Kidney tubule cell (primary cell): Measurements from ENCODE around the gene DOK6.

Source experiments
- DNase-seq: peaks from one replicate; pipeline ENCODE4 v3.0.0-alpha.2; 2018; ENCODE audit warnings: low spot score

The DOK6 gene

DNA sequence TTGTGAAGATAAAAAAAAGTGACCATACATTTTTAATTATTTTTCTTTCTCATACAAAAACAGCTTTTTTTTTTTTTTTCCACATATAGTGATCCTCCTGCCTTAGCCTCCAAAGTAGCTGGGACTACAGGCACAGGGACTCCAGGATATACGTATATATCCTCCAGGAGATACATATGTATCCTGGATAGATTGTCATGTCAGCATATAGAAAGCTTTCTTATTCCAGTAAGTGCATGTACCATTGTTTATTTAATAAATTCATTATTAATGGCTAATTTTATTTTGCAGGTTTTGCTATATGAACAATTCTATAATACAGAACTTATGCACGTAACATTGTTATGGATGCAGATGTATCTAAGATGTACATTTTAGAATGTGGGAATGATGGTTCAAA lies 138.7 kb downstream of the DOK6 start:
- no peak for DNase-seq

DNA sequence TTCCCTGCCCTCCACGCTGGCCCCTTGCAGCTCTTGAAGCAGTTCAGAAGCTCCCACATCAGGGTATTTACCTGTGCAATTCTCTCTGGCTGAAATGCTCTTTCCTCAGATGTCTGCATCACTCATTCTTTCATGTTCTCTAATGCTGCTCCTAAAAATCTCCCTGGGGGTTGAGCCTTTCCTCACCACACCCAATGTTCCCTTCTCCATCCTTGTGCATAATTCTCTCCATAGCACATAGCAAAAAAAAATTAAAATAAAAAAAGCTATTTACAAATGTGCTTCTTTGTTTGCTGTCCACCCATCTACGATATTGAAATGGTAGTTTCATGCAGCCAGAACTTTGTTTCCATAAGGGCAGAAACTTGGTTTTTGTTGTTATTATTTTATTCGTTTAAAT lies 155.5 kb downstream of the DOK6 start:
- no peak for DNase-seq

DNA sequence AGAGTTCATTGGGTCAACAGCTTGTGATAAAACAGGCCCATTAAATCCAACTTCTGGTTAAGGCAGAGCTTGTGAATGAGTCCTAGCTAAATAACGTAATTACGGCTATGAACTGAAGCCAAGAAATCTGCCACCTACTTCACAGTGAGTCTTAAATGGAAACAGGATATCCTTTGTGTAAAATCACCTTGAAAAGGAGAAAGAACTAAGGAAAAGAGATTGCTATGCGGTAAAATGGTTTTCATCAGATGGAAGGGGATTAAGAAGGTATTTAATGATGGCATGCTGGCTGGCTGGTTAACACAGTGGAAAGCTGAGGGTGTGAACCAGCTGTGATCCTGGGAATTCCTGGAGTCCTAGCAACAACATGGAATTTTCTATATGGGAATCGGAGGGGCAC lies 156.6 kb downstream of the DOK6 start:
- no peak for DNase-seq

DNA sequence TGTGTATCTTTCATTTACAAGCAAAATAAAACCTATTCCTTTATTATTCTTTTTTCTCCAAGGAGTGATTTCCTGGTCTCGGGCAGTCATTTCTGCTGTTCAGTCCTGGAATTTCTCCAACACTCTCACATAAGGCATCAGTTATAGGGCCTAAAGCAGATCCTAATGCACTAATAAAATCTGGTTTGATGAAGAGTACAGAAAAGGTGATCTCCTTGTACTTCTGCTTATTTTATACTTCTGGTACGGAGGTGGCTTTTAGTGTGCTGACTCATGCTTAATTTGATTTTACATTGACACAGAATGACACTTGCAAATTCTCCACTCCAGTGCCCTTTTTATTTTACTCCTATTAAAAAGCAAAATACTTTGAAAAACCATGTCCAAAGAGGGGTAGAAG lies 157.4 kb downstream of the DOK6 start:
- DNase-seq = no peak

DNA sequence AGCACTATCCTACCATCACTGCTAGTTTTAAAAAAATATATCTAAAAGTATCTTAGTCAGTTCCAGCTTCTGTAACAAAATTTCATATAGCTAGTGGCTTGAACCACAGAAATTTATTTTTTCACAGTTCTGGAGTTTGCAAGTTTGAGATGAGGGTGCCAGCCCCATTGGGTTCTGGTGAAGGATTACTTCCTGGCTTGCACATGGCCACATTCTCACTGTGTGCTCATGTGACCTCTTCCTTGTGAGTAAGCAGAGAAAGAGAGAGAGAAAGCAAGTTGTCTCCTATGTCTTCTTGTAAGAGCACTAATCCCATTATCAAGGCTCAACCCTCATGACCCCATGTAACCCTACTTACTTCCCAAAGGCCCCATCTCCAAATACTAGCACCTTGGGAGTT lies 158.9 kb downstream of the DOK6 start:
- no peak for DNase-seq

DNA sequence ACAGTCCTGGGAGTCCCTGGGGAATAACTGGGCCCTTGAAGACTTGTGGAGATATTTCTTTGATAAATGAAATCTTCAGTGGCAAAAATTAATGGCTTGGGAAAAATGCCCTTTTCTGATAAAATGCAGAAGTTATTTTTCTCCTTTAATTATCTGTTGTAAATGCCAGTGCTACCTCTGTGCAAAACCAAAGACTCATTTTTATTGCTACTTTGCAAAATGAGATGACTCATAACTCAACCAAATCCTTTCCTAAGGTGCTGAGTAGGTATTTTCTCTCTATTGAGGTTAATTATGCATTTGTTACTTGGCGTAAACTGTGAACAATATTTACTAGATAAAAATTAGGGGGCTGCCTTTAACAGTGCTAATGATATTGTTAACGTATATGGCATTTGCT lies 163.9 kb downstream of the DOK6 start:
- DNase-seq = no peak

DNA sequence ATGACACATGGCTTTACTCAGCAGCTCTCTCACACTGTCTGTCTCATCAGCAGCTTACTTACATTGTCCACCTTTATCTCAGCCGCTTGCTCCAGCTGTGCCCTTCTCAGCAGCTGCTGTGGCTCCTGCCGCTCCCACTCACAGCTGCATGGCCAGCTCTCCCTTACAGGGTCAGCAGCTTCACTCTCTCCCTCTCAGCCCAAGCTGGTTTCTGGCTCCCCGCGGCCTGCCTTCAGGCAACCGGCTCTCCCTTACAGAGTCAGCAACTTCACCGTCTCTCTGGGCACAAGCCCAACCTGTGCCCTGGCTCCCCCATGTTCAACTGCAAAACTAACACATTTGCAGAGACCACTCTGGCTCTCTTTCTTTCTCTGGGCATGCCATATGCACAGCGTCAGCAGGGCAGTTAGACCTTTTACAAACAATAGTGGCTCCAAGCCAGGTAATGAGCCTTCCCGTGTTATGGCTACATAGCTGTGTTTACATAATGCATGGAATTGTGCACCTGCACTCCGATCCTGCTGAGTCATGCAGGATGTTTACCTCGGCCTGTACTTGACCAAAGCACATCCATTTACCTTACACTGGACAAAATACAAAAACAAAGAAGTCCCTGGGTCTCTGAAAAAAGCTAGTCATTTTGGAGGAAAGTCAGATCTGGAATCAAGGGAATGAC lies 167.3 kb downstream of the DOK6 start:
- no peak for DNase-seq

DNA sequence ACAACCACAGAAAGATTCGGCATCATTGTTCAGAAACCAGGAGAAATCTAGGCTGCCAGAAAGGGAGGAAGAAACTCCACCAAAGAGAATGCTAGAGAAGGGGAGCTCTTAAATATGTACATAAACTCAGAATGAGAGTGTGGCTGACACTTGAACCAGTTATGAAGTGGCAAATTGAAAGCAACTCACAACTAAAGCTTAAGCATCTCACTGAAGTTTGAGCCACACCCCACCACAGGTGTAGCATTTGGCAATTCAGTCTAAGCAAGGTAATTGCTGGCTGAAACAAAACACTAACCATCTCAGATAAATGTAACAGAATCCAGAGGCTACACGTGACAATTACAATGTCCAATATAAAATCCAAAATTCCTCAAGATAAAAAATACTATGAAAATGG lies 168.4 kb downstream of the DOK6 start:
- DNase-seq = no peak

DNA sequence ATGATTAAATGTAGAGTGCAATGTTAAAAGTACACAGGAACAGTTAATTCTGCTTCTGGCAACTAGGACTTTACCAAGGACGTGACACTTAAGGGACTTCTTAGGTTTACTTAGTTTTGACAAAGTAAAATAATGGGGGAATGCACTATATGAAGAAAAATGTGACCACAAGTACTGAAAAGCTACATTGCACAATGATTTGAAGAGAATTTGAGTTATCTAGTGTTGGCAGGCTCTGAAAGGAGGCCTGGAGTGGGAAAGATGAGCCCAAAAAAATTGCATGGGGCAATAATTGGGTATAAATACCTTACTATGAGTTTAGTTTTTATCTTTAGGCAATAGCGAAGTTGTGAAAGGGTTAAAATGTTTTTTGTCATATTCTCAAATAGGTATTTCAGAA lies 173.7 kb downstream of the DOK6 start:
- no peak for DNase-seq

DNA sequence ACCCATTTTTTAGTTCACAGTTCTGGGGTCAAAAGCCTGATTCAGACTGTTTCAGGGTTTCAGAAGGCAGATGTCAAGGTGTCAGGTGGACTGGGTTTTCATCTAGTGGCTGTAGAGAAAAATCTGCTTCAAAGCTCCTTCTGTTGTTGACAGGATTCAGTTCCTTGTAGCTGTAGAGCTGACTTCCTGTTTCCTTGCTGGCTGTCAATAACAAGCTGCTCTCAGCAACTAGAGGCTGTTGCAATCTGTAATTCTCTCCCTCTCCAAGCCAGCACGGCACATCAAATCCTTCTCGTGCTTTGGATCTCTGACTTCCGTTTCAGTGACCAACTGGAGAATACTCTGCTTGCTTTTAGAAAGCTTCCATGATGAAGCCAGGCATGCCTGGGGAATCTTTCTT lies 179.4 kb downstream of the DOK6 start:
- DNase-seq = no peak

DNA sequence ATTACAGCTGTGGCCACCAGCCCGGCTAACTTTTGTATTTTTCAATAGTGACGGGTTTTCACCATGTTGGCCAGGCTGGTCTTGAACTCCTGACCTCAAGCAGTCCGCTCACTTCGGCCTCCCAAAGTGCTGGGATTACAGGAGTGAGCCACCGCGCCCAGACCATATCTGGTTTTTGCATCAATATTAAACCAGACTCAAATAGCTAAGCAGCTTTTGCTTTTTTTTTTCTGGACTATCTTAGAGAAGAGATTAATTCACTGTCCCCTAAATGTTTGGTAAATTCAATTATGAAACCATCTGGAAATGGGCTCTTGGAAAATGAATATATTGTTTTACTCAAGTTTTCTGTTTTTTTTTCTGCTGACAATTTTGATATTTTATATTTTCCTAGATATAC lies 183.7 kb downstream of the DOK6 start:
- DNase-seq = no peak

DNA sequence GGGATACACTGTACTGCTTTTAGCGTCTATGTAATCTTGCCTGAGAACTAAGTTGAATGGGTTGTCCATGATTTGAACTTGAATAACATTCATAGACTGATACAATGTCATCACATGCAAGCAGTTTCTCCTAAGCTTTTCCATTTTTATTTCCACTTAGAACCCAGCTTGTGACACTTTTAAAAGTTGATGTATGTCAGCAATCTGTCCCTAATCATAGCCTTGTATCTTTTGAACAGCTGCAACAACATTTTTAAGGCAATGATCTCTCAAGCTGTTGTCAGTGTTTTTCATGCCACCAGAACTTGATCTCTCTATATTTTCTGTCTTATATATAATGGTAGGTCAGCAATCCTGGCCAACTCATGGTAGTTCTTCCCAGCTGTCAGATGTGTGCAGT lies 185.0 kb downstream of the DOK6 start:
- DNase-seq = no peak

DNA sequence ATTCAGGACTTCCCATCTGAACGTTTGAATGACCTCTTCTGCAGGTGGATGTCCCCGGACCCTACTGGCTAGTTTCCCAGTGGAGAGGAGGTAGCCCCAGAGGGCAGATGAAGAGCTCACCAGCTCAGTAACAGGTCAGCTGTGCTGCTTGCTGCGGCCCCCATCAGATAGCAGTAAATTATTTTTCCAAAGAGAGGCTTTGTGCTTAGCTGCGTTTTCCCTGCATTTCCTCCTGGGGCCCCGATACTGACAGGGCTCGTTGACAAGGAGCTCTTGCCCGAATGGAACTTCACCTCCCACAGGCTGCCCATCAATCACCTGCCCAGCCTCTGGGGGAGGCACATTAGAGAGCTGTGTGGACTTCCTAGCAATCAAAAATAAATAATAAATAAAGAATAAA lies 185.8 kb downstream of the DOK6 start:
- no peak for DNase-seq

DNA sequence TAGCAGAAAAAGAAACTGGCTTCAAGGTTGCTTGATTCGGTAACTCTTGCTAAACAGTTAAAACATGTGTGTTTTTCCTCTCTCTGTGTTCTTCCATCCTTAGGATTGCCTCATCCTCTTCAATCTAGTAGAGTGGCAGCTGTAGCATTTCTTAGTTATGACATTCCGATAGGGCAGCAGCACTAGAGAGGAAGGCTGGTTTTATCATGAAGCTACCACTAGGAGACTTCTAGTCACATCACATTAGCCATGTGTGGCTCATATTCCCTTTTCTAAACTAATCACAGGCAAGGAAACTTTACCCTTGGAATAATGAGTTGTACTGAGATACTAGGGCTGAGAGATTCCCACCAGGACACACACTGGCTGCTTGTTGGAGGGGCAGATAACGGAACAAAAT lies 187.6 kb downstream of the DOK6 start:
- DNase-seq = no peak

DNA sequence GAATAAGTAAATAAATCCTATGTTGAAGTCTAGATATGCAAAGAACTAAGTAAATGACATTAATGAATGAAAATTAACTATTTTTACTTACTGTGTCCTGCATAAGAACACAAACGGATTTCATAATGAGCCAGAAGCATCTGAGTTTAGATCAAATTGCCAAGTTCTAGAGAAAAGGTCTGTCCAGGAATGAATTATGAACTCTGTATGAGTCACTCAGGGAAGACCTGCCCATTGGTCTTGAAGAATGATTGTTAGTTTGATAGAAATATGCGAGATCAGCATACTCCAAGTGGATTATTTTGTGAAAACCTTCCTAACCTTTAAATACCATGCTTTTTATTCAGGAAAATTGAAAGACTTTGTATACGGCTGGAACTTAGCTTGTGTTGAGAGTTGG lies 189.5 kb downstream of the DOK6 start:
- DNase-seq = no peak

DNA sequence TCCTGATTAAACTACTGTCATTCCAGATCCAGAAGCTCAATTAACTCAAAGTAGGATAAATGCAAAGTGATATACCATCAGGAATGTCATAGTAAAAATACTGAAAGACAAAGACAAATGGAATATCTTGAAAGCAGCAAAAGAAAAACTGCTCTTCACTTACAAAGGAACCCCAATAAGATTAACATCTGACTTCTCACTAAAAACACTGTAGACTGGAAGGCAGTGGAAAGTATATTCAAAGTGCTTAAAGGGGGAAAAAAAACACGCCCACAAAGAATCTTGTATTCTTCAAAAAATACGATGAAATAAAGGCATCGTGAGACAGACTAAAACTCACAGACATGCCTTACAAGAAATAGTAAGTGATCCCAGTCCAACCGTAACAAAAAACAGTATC lies 195.7 kb downstream of the DOK6 start:
- DNase-seq = no peak

DNA sequence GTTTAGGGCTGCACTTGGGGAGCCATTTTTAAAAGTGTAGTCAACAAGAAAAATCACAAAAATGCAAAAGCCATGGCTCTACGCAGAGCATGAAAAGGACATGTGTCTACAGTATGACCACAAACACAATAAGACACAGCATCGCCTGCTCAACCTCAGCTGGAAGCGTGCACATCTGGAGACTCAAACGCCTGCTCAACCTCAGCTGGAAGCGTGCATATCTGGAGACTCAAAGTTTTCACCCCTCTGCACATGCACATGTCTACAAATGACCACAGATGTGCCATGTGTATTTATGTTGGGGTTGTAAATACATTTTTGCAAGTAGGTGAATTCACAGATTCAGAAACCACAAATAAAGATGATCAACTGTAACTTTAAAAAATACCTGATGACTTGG lies 196.9 kb downstream of the DOK6 start:
- DNase-seq = no peak

DNA sequence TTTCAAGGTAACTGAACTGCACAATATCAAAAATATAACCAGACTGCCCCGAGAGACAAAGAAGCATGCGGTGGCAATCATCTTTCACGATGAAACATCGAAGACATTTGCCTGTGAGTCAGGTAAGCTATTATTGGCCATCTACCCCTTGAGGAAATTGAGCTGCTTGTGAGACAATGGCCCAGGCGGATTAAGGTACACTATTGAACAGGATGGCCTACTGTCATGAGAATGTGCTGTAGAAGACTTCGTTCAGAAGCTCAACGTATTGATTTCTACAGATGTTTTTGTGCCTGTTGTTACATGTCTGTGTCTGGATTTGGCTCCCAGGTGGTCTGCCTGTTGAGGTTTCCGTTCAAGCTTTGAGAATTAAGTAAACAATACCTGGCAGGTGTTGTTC lies 198.7 kb downstream of the DOK6 start:
- DNase-seq = no peak

DNA sequence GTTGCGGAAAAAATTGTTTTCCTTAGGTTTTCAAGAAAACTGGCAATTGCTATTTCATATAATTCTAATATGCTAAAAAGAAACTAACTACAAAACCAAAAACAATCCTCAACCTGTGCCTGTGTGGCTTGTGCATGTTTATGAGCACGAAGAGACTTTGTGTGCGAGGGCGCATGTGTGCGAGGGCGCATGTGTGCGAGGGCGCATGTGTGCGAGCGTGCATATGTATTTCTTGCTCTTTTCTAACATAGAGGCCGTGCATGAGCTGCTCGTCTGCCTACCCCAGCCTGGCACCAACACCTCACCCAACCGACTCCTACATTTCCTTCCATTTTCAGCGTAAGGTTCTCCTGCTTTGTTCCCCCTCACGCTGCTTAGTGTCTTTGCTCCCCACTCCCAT lies 211.6 kb downstream of the DOK6 start:
- DNase-seq = no peak

DNA sequence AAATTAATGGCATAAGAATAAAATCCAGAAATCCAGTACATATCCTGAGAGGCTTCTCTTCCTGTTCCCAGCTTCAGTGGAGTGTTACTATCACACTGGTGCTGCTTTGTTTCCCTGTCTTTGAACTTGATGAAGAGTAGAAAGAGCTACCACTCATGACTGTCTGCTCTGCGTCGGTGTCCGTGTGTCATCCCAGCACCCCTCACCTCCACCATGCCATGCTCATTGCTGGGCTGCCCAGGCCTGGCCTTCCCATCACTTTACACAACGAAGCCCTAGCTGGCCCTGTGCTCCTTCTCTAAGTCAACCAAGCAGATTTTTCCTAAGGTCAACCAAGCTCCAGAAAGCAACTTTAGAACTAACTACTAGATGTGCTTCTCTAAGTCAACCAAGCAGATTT lies 215.4 kb downstream of the DOK6 start:
- DNase-seq = no peak

DNA sequence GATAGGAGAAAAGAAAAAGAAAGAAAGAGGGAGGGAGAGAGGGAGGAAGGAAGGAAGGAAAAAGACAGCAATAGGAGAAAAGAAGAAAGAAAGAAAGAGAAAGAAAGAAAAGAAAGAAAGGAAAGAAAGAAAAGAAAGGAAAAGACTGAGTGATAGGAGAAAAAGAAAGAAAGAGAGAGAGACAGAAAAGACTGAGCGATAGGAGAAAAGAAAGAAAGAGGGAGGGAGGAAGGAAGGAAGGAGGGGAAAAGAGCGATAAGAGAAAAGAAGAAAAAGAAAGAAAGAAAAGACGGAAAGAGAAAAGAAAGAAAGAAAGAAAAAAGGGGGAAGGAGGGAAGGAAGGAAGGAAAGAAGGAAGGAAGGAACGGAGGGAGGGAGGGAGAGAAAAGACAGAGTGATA lies 216.7 kb downstream of the DOK6 start:
- no peak for DNase-seq

DNA sequence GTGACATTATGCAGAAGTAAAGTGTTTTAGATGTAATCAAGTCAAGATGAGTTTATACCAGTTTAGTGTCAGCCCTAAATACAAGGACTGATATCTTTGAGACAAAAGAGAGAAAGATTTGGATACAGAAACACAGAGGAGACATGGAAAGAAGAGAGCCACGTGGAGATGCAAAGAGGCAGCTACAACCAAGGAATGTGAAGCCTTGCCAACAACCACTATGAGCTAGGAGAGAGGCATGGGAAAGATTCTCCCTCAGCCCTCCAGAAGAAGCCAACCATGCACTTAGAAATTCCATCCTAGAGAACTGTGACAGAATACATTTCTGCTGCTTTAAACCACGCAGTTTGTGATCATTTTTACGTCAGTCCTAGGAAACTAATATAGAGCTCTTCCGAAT lies 217.2 kb downstream of the DOK6 start:
- DNase-seq = peak; percentile 16

DNA sequence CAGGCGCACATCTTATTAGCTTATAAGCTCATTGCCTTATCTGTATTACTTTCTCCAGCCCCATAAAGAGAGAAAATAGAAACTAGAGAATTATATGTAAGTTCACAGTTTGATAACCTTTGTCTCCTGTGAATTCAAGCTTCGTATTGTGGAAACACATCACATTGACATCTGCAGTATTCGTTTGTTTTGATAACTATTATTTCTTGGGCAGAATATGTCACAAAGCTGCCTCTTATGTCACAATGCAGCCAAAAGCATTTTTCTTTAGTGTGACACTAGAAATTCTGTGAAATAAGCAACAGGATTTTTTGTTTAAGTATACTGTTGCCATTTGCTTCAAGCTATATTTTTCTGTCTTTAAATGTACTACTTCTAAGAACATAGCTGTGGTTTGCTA lies 221.5 kb downstream of the DOK6 start:
- DNase-seq = no peak

DNA sequence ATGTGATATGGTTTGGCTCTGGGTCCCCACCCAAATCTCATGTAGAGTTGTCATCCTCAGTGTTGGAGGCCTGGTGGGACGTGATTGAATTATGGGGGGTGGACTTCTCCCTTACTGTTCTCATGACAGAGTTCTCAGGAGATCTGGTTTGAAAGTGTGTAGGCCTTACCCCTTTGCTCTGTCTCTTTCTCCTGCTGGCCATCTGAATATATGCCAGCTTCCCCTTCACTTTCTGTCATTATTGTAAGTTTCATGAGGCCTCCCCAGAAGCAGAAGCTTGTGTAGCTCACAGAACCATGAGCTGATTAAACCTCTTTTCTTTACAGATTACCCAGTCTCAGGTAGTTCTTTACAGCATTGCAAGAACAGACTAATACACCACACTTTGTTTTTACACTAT lies 222.3 kb downstream of the DOK6 start:
- no peak for DNase-seq

DNA sequence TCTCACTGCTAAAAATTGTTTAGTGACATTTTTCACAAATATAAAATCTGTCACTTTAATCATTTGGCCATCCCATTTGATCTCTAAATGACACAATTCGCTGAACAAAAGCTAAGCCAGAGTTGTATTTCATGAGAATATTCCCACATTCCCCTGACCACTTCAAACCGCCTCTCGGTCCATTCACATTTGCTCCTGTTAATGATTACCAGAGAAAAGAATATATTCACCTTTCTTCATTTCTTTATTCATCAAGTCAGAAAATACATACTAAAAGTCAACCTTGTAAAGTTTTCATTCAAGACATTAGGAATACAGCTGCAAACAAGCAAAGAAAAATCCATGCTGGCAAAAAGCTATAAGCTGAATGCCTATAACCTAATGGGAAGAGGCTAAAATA lies 225.5 kb downstream of the DOK6 start:
- DNase-seq = peak; percentile 19
